Activated naive CD4-positive, alpha-beta T cell treated with anti-CD3 and anti-CD28 coated beads, Interleukin-2, amount 50 U/mL, for 24 hours (primary cell): Measurements from ENCODE around the gene STAT1.
A peak's percentile ranks its signal among the peaks of the same experiment; 100 is the strongest.
"Not testable (repeated sequence)": the region's sequence is repeated elsewhere in the genome, so short reads cannot be mapped to it uniquely, and the experiment has no call there.

Experiments used
- H3K27ac Mint-ChIP-seq: one replicate; pipeline ENCODE4 v1.8.0; 2021; ENCODE audit warnings: mild to moderate bottlenecking, mixed read lengths
- H3K27me3 Mint-ChIP-seq: one replicate; pipeline ENCODE4 v1.8.0; 2021; ENCODE audit warnings: mixed read lengths
- H3K36me3 Mint-ChIP-seq: one replicate; pipeline ENCODE4 v1.8.0; 2021; ENCODE audit warnings: mixed read lengths
- H3K4me1 Mint-ChIP-seq: one replicate; pipeline ENCODE4 v1.8.0; 2021; ENCODE audit warnings: mixed read lengths
- H3K4me3 Mint-ChIP-seq: one replicate; pipeline ENCODE4 v1.8.0; 2021; ENCODE audit warnings: mild to moderate bottlenecking, mixed read lengths
- H3K9me3 Mint-ChIP-seq: one replicate; pipeline ENCODE4 v1.8.0; 2021; ENCODE audit warnings: mixed read lengths

The STAT1 gene

GRCh38 chr2:191001624-191002023 lies 12.3 kb downstream of the STAT1 start:
- no peak overlapping the region for H3K27ac Mint-ChIP-seq
- peaks cover 73% of the 10 kb centered on the region for H3K4me1 Mint-ChIP-seq
- H3K27me3 Mint-ChIP-seq = no peaks in the 10 kb centered on the region
- H3K4me3 Mint-ChIP-seq = no peak overlapping the region
- H3K36me3 Mint-ChIP-seq = peaks cover 53% of the 10 kb centered on the region
- peaks cover 6% of the 10 kb centered on the region for H3K9me3 Mint-ChIP-seq

- H3K9me3 Mint-ChIP-seq = peaks cover 6% of the 10 kb centered on the region
- H3K36me3 Mint-ChIP-seq = peaks cover 58% of the 10 kb centered on the region
- no peaks in the 10 kb centered on the region for H3K27me3 Mint-ChIP-seq
- peaks cover 73% of the 10 kb centered on the region for H3K4me1 Mint-ChIP-seq
- peak overlapping the region; percentile 53 for H3K27ac Mint-ChIP-seq
- H3K4me3 Mint-ChIP-seq = no peak overlapping the region
These were observed 12.9 kb downstream of the STAT1 start for GRCh38 chr2:191001032-191001431.

GRCh38 chr2:190999949-191000665 lies 13.9 kb downstream of the STAT1 start:
- H3K36me3 Mint-ChIP-seq = peaks cover 63% of the 10 kb centered on the region
- peaks cover 78% of the 10 kb centered on the region for H3K4me1 Mint-ChIP-seq
- H3K27me3 Mint-ChIP-seq = no peaks in the 10 kb centered on the region
- peak overlapping the region; percentile 59 for H3K27ac Mint-ChIP-seq
- H3K9me3 Mint-ChIP-seq = peaks cover 4% of the 10 kb centered on the region
- H3K4me3 Mint-ChIP-seq = no peak overlapping the region

- Mint-ChIP-seq H3K4me3 (no peak overlapping the region), H3K27me3 (no peaks in the 10 kb centered on the region), H3K27ac (no peak overlapping the region), H3K36me3 (peaks cover 60% of the 10 kb centered on the region), H3K9me3 (no peaks in the 10 kb centered on the region), H3K4me1 (peaks cover 74% of the 10 kb centered on the region)
These were observed 14.9 kb downstream of the STAT1 start for GRCh38 chr2:190999058-190999457.

GRCh38 chr2:190997526-190998113 lies 16.4 kb downstream of the STAT1 start:
- H3K4me3 Mint-ChIP-seq = peak overlapping the region; percentile 34
- no peaks in the 10 kb centered on the region for H3K27me3 Mint-ChIP-seq
- H3K36me3 Mint-ChIP-seq = peaks cover 57% of the 10 kb centered on the region
- H3K9me3 Mint-ChIP-seq = no peaks in the 10 kb centered on the region
- peaks cover 72% of the 10 kb centered on the region for H3K4me1 Mint-ChIP-seq
- H3K27ac Mint-ChIP-seq = peak overlapping the region; percentile 95

- Mint-ChIP-seq H3K27me3 (no peaks in the 10 kb centered on the region), H3K4me1 (peaks cover 71% of the 10 kb centered on the region), H3K36me3 (peaks cover 55% of the 10 kb centered on the region), H3K9me3 (no peaks in the 10 kb centered on the region), H3K27ac (peak overlapping the region; percentile 95), H3K4me3 (peak overlapping the region; percentile 34)
These were observed 17.0 kb downstream of the STAT1 start for GRCh38 chr2:190996947-190997346.

- Mint-ChIP-seq H3K9me3 (no peaks in the 10 kb centered on the region), H3K27me3 (no peaks in the 10 kb centered on the region), H3K27ac (peak overlapping the region; percentile 95), H3K4me3 (peak overlapping the region; percentile 7), H3K36me3 (peaks cover 55% of the 10 kb centered on the region), H3K4me1 (peaks cover 69% of the 10 kb centered on the region)
These were observed 17.5 kb downstream of the STAT1 start for GRCh38 chr2:190996338-190996946.

GRCh38 chr2:190995315-190995714 lies 18.7 kb downstream of the STAT1 start:
- peak overlapping the region; percentile 95 for H3K27ac Mint-ChIP-seq
- H3K27me3 Mint-ChIP-seq = not testable (repeated sequence)

GRCh38 chr2:190994148-190994547 lies 19.8 kb downstream of the STAT1 start:
- peaks cover 62% of the 10 kb centered on the region for H3K4me1 Mint-ChIP-seq
- H3K9me3 Mint-ChIP-seq = no peaks in the 10 kb centered on the region
- H3K27ac Mint-ChIP-seq = peak overlapping the region; percentile 91
- H3K36me3 Mint-ChIP-seq = peaks cover 49% of the 10 kb centered on the region
- no peaks in the 10 kb centered on the region for H3K27me3 Mint-ChIP-seq
- peak overlapping the region; percentile 53 for H3K4me3 Mint-ChIP-seq

More at GRCh38 chr2:190995315-190995714, 18.7 kb downstream of the STAT1 start:
- peaks cover 66% of the 10 kb centered on the region for H3K4me1 Mint-ChIP-seq
- not testable (repeated sequence) for H3K9me3 Mint-ChIP-seq
- H3K36me3 Mint-ChIP-seq = peaks cover 50% of the 10 kb centered on the region
- peak overlapping the region; percentile 19 for H3K4me3 Mint-ChIP-seq

GRCh38 chr2:190993292-190993643 lies 20.7 kb downstream of the STAT1 start:
- Mint-ChIP-seq H3K9me3 (no peaks in the 10 kb centered on the region), H3K27ac (peak overlapping the region; percentile 49), H3K4me1 (peaks cover 58% of the 10 kb centered on the region), H3K27me3 (no peaks in the 10 kb centered on the region), H3K36me3 (peaks cover 54% of the 10 kb centered on the region), H3K4me3 (no peak overlapping the region)

- H3K4me1 Mint-ChIP-seq = peaks cover 55% of the 10 kb centered on the region
- peaks cover 41% of the 10 kb centered on the region for H3K36me3 Mint-ChIP-seq
- no peaks in the 10 kb centered on the region for H3K27me3 Mint-ChIP-seq
- H3K4me3 Mint-ChIP-seq = no peak overlapping the region
- H3K9me3 Mint-ChIP-seq = no peaks in the 10 kb centered on the region
- peak overlapping the region; percentile 51 for H3K27ac Mint-ChIP-seq
These were observed 23.8 kb downstream of the STAT1 start for GRCh38 chr2:190990132-190990531.

- peaks cover 59% of the 10 kb centered on the region for H3K4me1 Mint-ChIP-seq
- no peaks in the 10 kb centered on the region for H3K27me3 Mint-ChIP-seq
- no peak overlapping the region for H3K4me3 Mint-ChIP-seq
- no peaks in the 10 kb centered on the region for H3K9me3 Mint-ChIP-seq
- peaks cover 41% of the 10 kb centered on the region for H3K36me3 Mint-ChIP-seq
- H3K27ac Mint-ChIP-seq = no peak overlapping the region
These were observed 25.1 kb downstream of the STAT1 start for GRCh38 chr2:190988910-190989309.

GRCh38 chr2:190987938-190988337 lies 26.0 kb downstream of the STAT1 start:
- H3K27ac Mint-ChIP-seq = peak overlapping the region; percentile 89
- peaks cover 56% of the 10 kb centered on the region for H3K4me1 Mint-ChIP-seq
- no peaks in the 10 kb centered on the region for H3K27me3 Mint-ChIP-seq
- peaks cover 37% of the 10 kb centered on the region for H3K36me3 Mint-ChIP-seq
- no peaks in the 10 kb centered on the region for H3K9me3 Mint-ChIP-seq
- H3K4me3 Mint-ChIP-seq = no peak overlapping the region

GRCh38 chr2:190987116-190987515 lies 26.9 kb downstream of the STAT1 start:
- H3K9me3 Mint-ChIP-seq = no peaks in the 10 kb centered on the region
- H3K4me1 Mint-ChIP-seq = peaks cover 60% of the 10 kb centered on the region
- H3K4me3 Mint-ChIP-seq = no peak overlapping the region
- peaks cover 38% of the 10 kb centered on the region for H3K36me3 Mint-ChIP-seq
- H3K27ac Mint-ChIP-seq = peak overlapping the region; percentile 89
- H3K27me3 Mint-ChIP-seq = no peaks in the 10 kb centered on the region

- Mint-ChIP-seq H3K27ac (peak overlapping the region; percentile 51), H3K9me3 (no peaks in the 10 kb centered on the region), H3K36me3 (peaks cover 38% of the 10 kb centered on the region), H3K27me3 (no peaks in the 10 kb centered on the region), H3K4me1 (peaks cover 65% of the 10 kb centered on the region), H3K4me3 (no peak overlapping the region)
These were observed 27.6 kb downstream of the STAT1 start for GRCh38 chr2:190986221-190986953.

GRCh38 chr2:190984595-190984994 lies 29.4 kb downstream of the STAT1 start:
- Mint-ChIP-seq H3K27ac (peak overlapping the region; percentile 76), H3K4me3 (peak overlapping the region; percentile 24), H3K27me3 (no peaks in the 10 kb centered on the region)

More at GRCh38 chr2:190984595-190984994, 29.4 kb downstream of the STAT1 start:
- Mint-ChIP-seq H3K9me3 (no peaks in the 10 kb centered on the region), H3K36me3 (peaks cover 42% of the 10 kb centered on the region), H3K4me1 (peaks cover 74% of the 10 kb centered on the region)
